GM18502 (cell line): ENCODE results near the gene CTNNA1.
"Not testable (repeated sequence)": the region's sequence is repeated elsewhere in the genome, so short reads cannot be mapped to it uniquely, and the experiment has no call there.

Experiments
- ATAC-seq: cut with Tn5 transposase; IDR thresholded peaks from one replicate; pipeline ENCODE4 v1.9.1; 2021; ENCODE audit warnings: mild to moderate bottlenecking; ENCODE audit not compliant: unreplicated experiment, poor library complexity

The CTNNA1 gene

GRCh38 chr5:138803935-138804334 lies 50.7 kb downstream of the CTNNA1 start:
- ATAC-seq: no peak

GRCh38 chr5:138805096-138805495 lies 51.9 kb downstream of the CTNNA1 start:
- no peak for ATAC-seq

GRCh38 chr5:138807182-138807581 lies 54.0 kb downstream of the CTNNA1 start:
- no peak for ATAC-seq

GRCh38 chr5:138809391-138809790 lies 56.2 kb downstream of the CTNNA1 start:
- no peak for ATAC-seq

- ATAC-seq: not testable (repeated sequence)
Observed at GRCh38 chr5:138810861-138811260, 57.6 kb downstream of the CTNNA1 start.

- ATAC-seq: no peak
Observed at GRCh38 chr5:138815529-138815928, 62.3 kb downstream of the CTNNA1 start.

GRCh38 chr5:138817241-138817640 lies 64.0 kb downstream of the CTNNA1 start:
- ATAC-seq: no peak

GRCh38 chr5:138819081-138819480 lies 65.9 kb downstream of the CTNNA1 start:
- no peak for ATAC-seq

GRCh38 chr5:138820695-138821094 lies 67.5 kb downstream of the CTNNA1 start:
- ATAC-seq: no peak

GRCh38 chr5:138824516-138824915 lies 71.3 kb downstream of the CTNNA1 start:
- ATAC-seq: no peak

GRCh38 chr5:138824924-138825863 lies 72.0 kb downstream of the CTNNA1 start:
- ATAC-seq: no peak

- ATAC-seq: no peak
Observed at GRCh38 chr5:138828556-138828955, 75.3 kb downstream of the CTNNA1 start.

- no peak for ATAC-seq
Observed at GRCh38 chr5:138829341-138829740, 76.1 kb downstream of the CTNNA1 start.

GRCh38 chr5:138831703-138832102 lies 78.5 kb downstream of the CTNNA1 start:
- no peak for ATAC-seq

GRCh38 chr5:138832218-138832617 lies 79.0 kb downstream of the CTNNA1 start:
- ATAC-seq: no peak

GRCh38 chr5:138833080-138833479 lies 79.9 kb downstream of the CTNNA1 start:
- no peak for ATAC-seq

GRCh38 chr5:138833726-138834480 lies 80.7 kb downstream of the CTNNA1 start:
- no peak for ATAC-seq

GRCh38 chr5:138834853-138835252 lies 81.6 kb downstream of the CTNNA1 start:
- ATAC-seq: not testable (repeated sequence)

- ATAC-seq: no peak
Observed at GRCh38 chr5:138837160-138837559, 83.9 kb downstream of the CTNNA1 start.

GRCh38 chr5:138840103-138840502 lies 86.9 kb downstream of the CTNNA1 start:
- ATAC-seq: no peak

GRCh38 chr5:138841531-138841930 lies 88.3 kb downstream of the CTNNA1 start:
- ATAC-seq: no peak
